Liver (tissue), 9 donors: ENCODE results near the gene SNRNP70. TPM values are rescaled to one million over a fixed set of nuclear protein-coding genes. Genes with fewer than 3 reads are reported as not detected.

Source experiments
- DNase-seq: peaks from one replicate; pipeline ENCODE4 v3.0.0-alpha.2; 2017; ENCODE audit warnings: low spot score
- H3K27ac ChIP-seq, 2 donors: one replicate each; pipeline ENCODE4 v1.7.0; 2013; ENCODE audit warnings: inconsistent platforms in 2 of 2, low read length in 2 of 2, control low read depth in 1 of 2, low read depth in 1 of 2, mild to moderate bottlenecking in 1 of 2
- H3K27me3 ChIP-seq, 4 donors: one replicate each; pipeline versions ENCODE4 v1.6.1 to v1.7.0; 2013; ENCODE audit warnings: low read length in 3 of 4, inconsistent platforms in 1 of 4, mild to moderate bottlenecking in 1 of 4, moderate library complexity in 1 of 4; ENCODE audit not compliant: control insufficient read depth in 4 of 4, insufficient read depth in 4 of 4
- H3K36me3 ChIP-seq, 4 donors: one replicate each; pipeline versions ENCODE4 v1.6.1 to v1.7.0; 2013; ENCODE audit warnings: low read length in 3 of 4, mild to moderate bottlenecking in 3 of 4, low read depth in 1 of 4, moderate library complexity in 1 of 4; ENCODE audit not compliant: control insufficient read depth in 4 of 4, insufficient read depth in 3 of 4
- H3K4me1 ChIP-seq, 4 donors: one replicate each; pipeline versions ENCODE4 v1.6.1 to v1.7.0; 2013; ENCODE audit warnings: low read length in 3 of 4, mild to moderate bottlenecking in 3 of 4, moderate library complexity in 1 of 4; ENCODE audit not compliant: control insufficient read depth in 4 of 4, insufficient read depth in 4 of 4
- H3K4me3 ChIP-seq, 3 donors: one replicate each; pipeline versions ENCODE4 v1.6.1 to v1.7.0; 2013; ENCODE audit warnings: low read length in 3 of 3, control low read depth in 1 of 3, low read depth in 1 of 3, mild to moderate bottlenecking in 1 of 3
- H3K9ac ChIP-seq, 2 donors: one replicate each; pipeline ENCODE4 v1.7.0; 2013; ENCODE audit warnings: low read length in 2 of 2, mild to moderate bottlenecking in 2 of 2, moderate library complexity in 2 of 2, control low read depth in 1 of 2, low read depth in 1 of 2
- H3K9me3 ChIP-seq, 4 donors: one replicate each; pipeline versions ENCODE4 v1.6.1 to v1.7.0; 2013; ENCODE audit warnings: low read length in 3 of 4; ENCODE audit not compliant: control insufficient read depth in 4 of 4
- EGR1 ChIP-seq, 2 donors: IDR thresholded peaks; 2 replicates each; pipeline ENCODE4 v1.6.1; 2016 to 2018; ENCODE audit warnings: antibody characterized with exemption in 2 of 2, low read depth in 2 of 2
- FOXA1 ChIP-seq: IDR thresholded peaks from 2 replicates; pipeline ENCODE4 v1.6.1; 2016; ENCODE audit warnings: antibody characterized with exemption
- FOXA2 ChIP-seq: IDR thresholded peaks from 2 replicates; pipeline ENCODE4 v1.6.1; 2016; ENCODE audit warnings: antibody characterized with exemption
- GABPA ChIP-seq, 2 donors: IDR thresholded peaks in 1 of 2; conservative IDR thresholded peaks in 1 of 2; 2 replicates each; pipeline ENCODE4 v1.6.1; 2016; ENCODE audit warnings: antibody characterized with exemption in 2 of 2, mild to moderate bottlenecking in 1 of 2, moderate library complexity in 1 of 2
- HNF4A ChIP-seq, 2 donors: conservative IDR thresholded peaks; 2 replicates each; pipeline ENCODE4 v1.6.1; 2016; ENCODE audit warnings: antibody characterized with exemption in 2 of 2, mild to moderate bottlenecking in 2 of 2
- HNF4G ChIP-seq: IDR thresholded peaks from 2 replicates; pipeline ENCODE4 v1.6.1; 2016; ENCODE audit warnings: antibody characterized with exemption
- JUND ChIP-seq, 2 donors: IDR thresholded peaks; 2 replicates each; pipeline ENCODE4 v1.6.1; 2016; ENCODE audit warnings: antibody characterized with exemption in 2 of 2
- NR2F2 ChIP-seq: IDR thresholded peaks from 2 replicates; pipeline ENCODE4 v1.6.1; 2016; ENCODE audit warnings: antibody characterized with exemption
- RAD21 ChIP-seq, 2 donors: IDR thresholded peaks; 2 replicates each; pipeline ENCODE4 v1.6.1; 2016; ENCODE audit warnings: antibody characterized with exemption in 2 of 2, mild to moderate bottlenecking in 2 of 2
- RXRA ChIP-seq, 2 donors: IDR thresholded peaks; 2 replicates each; pipeline ENCODE4 v1.6.1; 2017 to 2018; ENCODE audit warnings: antibody characterized with exemption in 2 of 2, mild to moderate bottlenecking in 1 of 2
- SP1 ChIP-seq: IDR thresholded peaks from 2 replicates; pipeline ENCODE4 v1.6.1; 2018; ENCODE audit warnings: antibody characterized with exemption, mild to moderate bottlenecking
- TAF1 ChIP-seq: conservative IDR thresholded peaks from 2 replicates; pipeline ENCODE4 v1.6.1; 2016; ENCODE audit warnings: antibody characterized with exemption, mild to moderate bottlenecking
- YY1 ChIP-seq: IDR thresholded peaks from 2 replicates; pipeline ENCODE4 v1.6.1; 2016; ENCODE audit warnings: antibody characterized with exemption, mild to moderate bottlenecking
- WGBS: extraction: QIAGEN DNeasy Blood & Tissue Kit; methylation state at CpG from one replicate; pipeline ENCODE4 v1.1.7; 2013; 5-methylcytosine and 5-hydroxymethylcytosine counted together
- polyA plus RNA-seq, 2 donors: library from polyadenylated mRNA; stranded (reverse) in 1 of 2; unstranded in 1 of 2; fragments of 200-250 nt in 1 of 2; fragments of >200 nt in 1 of 2; fragmentation: Nextera tagmentation in 1 of 2; extraction: Ambion mirVana in 1 of 2; gene quantifications; one replicate each; pipeline versions ENCODE4 v1.2.1 to v1.2.3, GENCODE V29; 2013 to 2015
- total RNA-seq, 2 donors: library from RNA; depleted of rRNA; stranded (reverse); fragments of >200 nt; gene quantifications; one replicate each; pipeline ENCODE4 v1.2.3, GENCODE V29; 2014
- TF ChIP-seq, protein P1 (sequence below): IDR thresholded peaks from 2 replicates; pipeline ENCODE4 v1.6.1; 2016; ENCODE audit warnings: antibody characterized with exemption
- TF ChIP-seq, protein P2 (sequence below): IDR thresholded peaks from 2 replicates; pipeline ENCODE4 v1.6.1; 2016; ENCODE audit warnings: antibody characterized with exemption
- TF ChIP-seq, protein P3 (sequence below): IDR thresholded peaks from 2 replicates; pipeline ENCODE4 v1.6.1; 2016; ENCODE audit warnings: antibody characterized with exemption
- TF ChIP-seq, protein P4 (sequence below): IDR thresholded peaks from 2 replicates; pipeline ENCODE4 v1.6.1; 2016; ENCODE audit warnings: antibody characterized with exemption, mild to moderate bottlenecking
- TF ChIP-seq, protein P5 (sequence below): fragments of 150-350 bp; IDR thresholded peaks from 2 replicates; pipeline ENCODE4 v1.5.1; 2017; ENCODE audit warnings: improper control_type of control experiment, low read depth, low read length; ENCODE audit not compliant: missing input control
- donor health status: healthy.
- donor health status: healthy.
- donor health status: healthy.
- donor health status: healthy.
- donor health status: healthy.

SNRNP70 gene
- total and polyA plus RNA-seq, 4 donors = 34.2 to 166 (median 94.8) TPM

DNA sequence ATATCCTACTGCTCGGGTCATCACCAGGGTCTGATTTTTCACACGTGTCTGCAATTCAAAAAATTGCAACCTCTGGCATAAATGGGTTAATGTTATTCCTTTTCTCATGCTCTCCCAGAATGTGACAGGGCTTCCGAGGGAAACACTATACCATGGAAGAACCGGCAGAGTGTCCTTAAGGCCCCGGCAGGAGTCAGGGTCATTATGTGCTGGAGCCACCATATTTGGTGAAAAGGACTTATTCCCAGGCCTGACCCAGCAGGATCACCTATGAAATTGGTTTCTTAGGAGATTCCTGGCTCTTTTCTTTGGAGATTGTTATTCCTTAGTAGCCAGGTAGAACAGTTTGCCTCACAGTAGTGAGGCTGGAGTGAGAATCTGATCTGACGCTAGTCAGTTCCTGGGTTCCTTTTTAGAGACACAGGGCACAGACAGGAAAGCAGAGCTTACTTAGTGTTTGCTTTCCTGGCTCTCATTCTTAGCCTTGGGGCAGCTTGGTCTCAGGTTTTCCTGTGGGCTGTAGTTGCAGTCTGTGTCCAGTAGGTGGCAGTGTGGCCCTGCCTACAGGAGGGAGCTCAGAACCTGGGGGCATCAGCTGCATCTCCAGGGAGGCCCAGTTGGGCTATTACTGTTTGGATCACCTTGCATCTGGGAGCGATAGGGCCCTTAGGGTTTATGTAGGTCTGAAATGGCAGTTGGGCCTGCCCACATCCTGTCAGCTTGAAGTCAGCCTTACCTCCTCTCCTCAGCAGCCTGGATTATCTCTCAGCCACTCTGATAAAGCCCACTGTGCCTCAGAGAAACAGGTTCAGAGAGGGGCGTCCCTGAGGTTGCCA is 12.4 kb downstream of the SNRNP70 start (continued):
- TF ChIP-seq, protein P1, sequence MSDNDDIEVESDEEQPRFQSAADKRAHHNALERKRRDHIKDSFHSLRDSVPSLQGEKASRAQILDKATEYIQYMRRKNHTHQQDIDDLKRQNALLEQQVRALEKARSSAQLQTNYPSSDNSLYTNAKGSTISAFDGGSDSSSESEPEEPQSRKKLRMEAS = no peak
- TF ChIP-seq, protein P2, sequence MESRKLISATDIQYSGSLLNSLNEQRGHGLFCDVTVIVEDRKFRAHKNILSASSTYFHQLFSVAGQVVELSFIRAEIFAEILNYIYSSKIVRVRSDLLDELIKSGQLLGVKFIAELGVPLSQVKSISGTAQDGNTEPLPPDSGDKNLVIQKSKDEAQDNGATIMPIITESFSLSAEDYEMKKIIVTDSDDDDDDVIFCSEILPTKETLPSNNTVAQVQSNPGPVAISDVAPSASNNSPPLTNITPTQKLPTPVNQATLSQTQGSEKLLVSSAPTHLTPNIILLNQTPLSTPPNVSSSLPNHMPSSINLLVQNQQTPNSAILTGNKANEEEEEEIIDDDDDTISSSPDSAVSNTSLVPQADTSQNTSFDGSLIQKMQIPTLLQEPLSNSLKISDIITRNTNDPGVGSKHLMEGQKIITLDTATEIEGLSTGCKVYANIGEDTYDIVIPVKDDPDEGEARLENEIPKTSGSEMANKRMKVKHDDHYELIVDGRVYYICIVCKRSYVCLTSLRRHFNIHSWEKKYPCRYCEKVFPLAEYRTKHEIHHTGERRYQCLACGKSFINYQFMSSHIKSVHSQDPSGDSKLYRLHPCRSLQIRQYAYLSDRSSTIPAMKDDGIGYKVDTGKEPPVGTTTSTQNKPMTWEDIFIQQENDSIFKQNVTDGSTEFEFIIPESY = no peak
- TF ChIP-seq TAF1 (no peak), SP1 (no peak), RXRA (IDR thresholded peaks at IDR 0.05) (peak in 1 of 2 donors; percentile 11), GABPA (IDR thresholded peaks at IDR 0.05 in 1 of 2, conservative IDR thresholded peaks at IDR 0.05 in 1 of 2) (no peak), YY1 (no peak), JUND (IDR thresholded peaks at IDR 0.05) (no peak), NR2F2 (no peak)
- TF ChIP-seq, protein P3, sequence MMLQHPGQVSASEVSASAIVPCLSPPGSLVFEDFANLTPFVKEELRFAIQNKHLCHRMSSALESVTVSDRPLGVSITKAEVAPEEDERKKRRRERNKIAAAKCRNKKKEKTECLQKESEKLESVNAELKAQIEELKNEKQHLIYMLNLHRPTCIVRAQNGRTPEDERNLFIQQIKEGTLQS = no peak

DNA sequence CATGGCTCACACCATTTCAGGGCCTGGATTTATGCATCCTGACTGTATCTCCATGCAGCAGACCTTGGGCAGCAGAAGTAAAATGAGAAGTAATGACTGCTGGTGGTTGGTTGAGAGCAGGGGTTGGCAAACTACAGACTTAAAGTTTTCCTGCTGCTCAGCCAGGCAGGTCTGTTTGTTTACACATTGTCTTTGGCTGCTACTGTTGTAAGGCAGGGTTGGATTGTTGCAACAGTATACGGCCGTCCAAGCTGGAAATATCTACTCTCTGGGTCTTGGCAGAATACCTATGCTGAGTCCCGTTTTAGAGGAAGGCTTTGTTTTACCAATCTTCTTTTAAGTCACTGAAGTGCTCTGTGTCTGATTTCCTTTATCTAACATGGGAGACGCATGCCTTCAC is 13.5 kb downstream of the SNRNP70 start:
- Histone ChIP-seq H3K36me3 (peaks cover 15 to 60% (median 36%) of the 10 kb centered on the region in 4 donors), H3K27me3 (no peaks in the 10 kb centered on the region), H3K9me3 (no peaks in the 10 kb centered on the region), H3K4me3 (no peak overlapping the region), H3K27ac (peak overlapping the region; percentile 16 to 23), H3K9ac (no peak overlapping the region), H3K4me1 (peaks cover 2 to 25% (median 19%) of the 10 kb centered on the region in 4 donors)
- no peak for DNase-seq
- TF ChIP-seq, protein P2 = no peak
- TF ChIP-seq SP1 = peak; percentile 74
- TF ChIP-seq HNF4A (conservative IDR thresholded peaks at IDR 0.05) = peak; percentile 42 to 56
- TF ChIP-seq RXRA (IDR thresholded peaks at IDR 0.05) = peak; percentile 45 to 57
- TF ChIP-seq FOXA1 = peak; percentile 58
- TF ChIP-seq, protein P4, sequence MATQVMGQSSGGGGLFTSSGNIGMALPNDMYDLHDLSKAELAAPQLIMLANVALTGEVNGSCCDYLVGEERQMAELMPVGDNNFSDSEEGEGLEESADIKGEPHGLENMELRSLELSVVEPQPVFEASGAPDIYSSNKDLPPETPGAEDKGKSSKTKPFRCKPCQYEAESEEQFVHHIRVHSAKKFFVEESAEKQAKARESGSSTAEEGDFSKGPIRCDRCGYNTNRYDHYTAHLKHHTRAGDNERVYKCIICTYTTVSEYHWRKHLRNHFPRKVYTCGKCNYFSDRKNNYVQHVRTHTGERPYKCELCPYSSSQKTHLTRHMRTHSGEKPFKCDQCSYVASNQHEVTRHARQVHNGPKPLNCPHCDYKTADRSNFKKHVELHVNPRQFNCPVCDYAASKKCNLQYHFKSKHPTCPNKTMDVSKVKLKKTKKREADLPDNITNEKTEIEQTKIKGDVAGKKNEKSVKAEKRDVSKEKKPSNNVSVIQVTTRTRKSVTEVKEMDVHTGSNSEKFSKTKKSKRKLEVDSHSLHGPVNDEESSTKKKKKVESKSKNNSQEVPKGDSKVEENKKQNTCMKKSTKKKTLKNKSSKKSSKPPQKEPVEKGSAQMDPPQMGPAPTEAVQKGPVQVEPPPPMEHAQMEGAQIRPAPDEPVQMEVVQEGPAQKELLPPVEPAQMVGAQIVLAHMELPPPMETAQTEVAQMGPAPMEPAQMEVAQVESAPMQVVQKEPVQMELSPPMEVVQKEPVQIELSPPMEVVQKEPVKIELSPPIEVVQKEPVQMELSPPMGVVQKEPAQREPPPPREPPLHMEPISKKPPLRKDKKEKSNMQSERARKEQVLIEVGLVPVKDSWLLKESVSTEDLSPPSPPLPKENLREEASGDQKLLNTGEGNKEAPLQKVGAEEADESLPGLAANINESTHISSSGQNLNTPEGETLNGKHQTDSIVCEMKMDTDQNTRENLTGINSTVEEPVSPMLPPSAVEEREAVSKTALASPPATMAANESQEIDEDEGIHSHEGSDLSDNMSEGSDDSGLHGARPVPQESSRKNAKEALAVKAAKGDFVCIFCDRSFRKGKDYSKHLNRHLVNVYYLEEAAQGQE = no peak
- TF ChIP-seq EGR1 (IDR thresholded peaks at IDR 0.05; ENCODE audit: low read depth in 2 of 2) = no peak
- TF ChIP-seq TAF1 = no peak
- TF ChIP-seq YY1 = no peak
- peak; percentile 80 for TF ChIP-seq FOXA2
- peak; percentile 26 to 51 for TF ChIP-seq RAD21 (IDR thresholded peaks at IDR 0.05)
- TF ChIP-seq, protein P5, sequence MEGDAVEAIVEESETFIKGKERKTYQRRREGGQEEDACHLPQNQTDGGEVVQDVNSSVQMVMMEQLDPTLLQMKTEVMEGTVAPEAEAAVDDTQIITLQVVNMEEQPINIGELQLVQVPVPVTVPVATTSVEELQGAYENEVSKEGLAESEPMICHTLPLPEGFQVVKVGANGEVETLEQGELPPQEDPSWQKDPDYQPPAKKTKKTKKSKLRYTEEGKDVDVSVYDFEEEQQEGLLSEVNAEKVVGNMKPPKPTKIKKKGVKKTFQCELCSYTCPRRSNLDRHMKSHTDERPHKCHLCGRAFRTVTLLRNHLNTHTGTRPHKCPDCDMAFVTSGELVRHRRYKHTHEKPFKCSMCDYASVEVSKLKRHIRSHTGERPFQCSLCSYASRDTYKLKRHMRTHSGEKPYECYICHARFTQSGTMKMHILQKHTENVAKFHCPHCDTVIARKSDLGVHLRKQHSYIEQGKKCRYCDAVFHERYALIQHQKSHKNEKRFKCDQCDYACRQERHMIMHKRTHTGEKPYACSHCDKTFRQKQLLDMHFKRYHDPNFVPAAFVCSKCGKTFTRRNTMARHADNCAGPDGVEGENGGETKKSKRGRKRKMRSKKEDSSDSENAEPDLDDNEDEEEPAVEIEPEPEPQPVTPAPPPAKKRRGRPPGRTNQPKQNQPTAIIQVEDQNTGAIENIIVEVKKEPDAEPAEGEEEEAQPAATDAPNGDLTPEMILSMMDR = no peak
- TF ChIP-seq, protein P3 = no peak
- no peak for TF ChIP-seq HNF4G
- TF ChIP-seq GABPA (IDR thresholded peaks at IDR 0.05 in 1 of 2, conservative IDR thresholded peaks at IDR 0.05 in 1 of 2) = no peak
- TF ChIP-seq, protein P1 = no peak
- peak; percentile 43 to 52 for TF ChIP-seq JUND (IDR thresholded peaks at IDR 0.05)
- TF ChIP-seq NR2F2 = peak; percentile 27
- 45% methylated on average over 4 of the region's 4 CpGs for WGBS
